Measurements from ENCODE around the gene PLEKHF1. TPM values are rescaled to one million over a fixed set of nuclear protein-coding genes. Genes with fewer than 3 reads are reported as not detected.

PLEKHF1 gene
- polyA plus RNA-seq, 4 donors, result 1.2 to 3.3 (median 1.8) TPM

GRCh38 chr19:29634423-29635130 is 30.7 kb upstream of the PLEKHF1 start:
- DNase-seq (ENCODE audit: low read depth in 4 of 4, low spot score in 3 of 4), result no peak

- DNase-seq (ENCODE audit: low read depth in 4 of 4, low spot score in 3 of 4), result no peak
These were observed 29.3 kb upstream of the PLEKHF1 start for GRCh38 chr19:29635963-29636362.

- no peak for DNase-seq (ENCODE audit: low read depth in 4 of 4, low spot score in 3 of 4)
These were observed 28.5 kb upstream of the PLEKHF1 start for GRCh38 chr19:29636553-29637360.

GRCh38 chr19:29639086-29639485 is 26.2 kb upstream of the PLEKHF1 start:
- no peak for DNase-seq (ENCODE audit: low read depth in 4 of 4, low spot score in 3 of 4)

GRCh38 chr19:29640231-29640630 is 25.0 kb upstream of the PLEKHF1 start:
- no peak for DNase-seq (ENCODE audit: low read depth in 4 of 4, low spot score in 3 of 4)

GRCh38 chr19:29641597-29641996 is 23.7 kb upstream of the PLEKHF1 start:
- DNase-seq (ENCODE audit: low read depth in 4 of 4, low spot score in 3 of 4), result no peak

GRCh38 chr19:29643361-29643935 is 21.8 kb upstream of the PLEKHF1 start:
- no peak for DNase-seq (ENCODE audit: low read depth in 4 of 4, low spot score in 3 of 4)

- no peak for DNase-seq (ENCODE audit: low read depth in 4 of 4, low spot score in 3 of 4)
These were observed 21.1 kb upstream of the PLEKHF1 start for GRCh38 chr19:29644210-29644609.

GRCh38 chr19:29645491-29645867 is 19.8 kb upstream of the PLEKHF1 start:
- DNase-seq (ENCODE audit: low read depth in 4 of 4, low spot score in 3 of 4), result no peak

- no peak for DNase-seq (ENCODE audit: low read depth in 4 of 4, low spot score in 3 of 4)
These were observed 19.4 kb upstream of the PLEKHF1 start for GRCh38 chr19:29645911-29646310.

- DNase-seq (ENCODE audit: low read depth in 4 of 4, low spot score in 3 of 4), result no peak
These were observed 14.4 kb upstream of the PLEKHF1 start for GRCh38 chr19:29650772-29651387.

GRCh38 chr19:29651622-29652394 is 13.5 kb upstream of the PLEKHF1 start:
- DNase-seq (ENCODE audit: low read depth in 4 of 4, low spot score in 3 of 4), result no peak

GRCh38 chr19:29653398-29653797 is 11.9 kb upstream of the PLEKHF1 start:
- no peak for DNase-seq (ENCODE audit: low read depth in 4 of 4, low spot score in 3 of 4)

GRCh38 chr19:29655648-29656335 is 9.5 kb upstream of the PLEKHF1 start:
- no peak for DNase-seq (ENCODE audit: low read depth in 4 of 4, low spot score in 3 of 4)

- no peak for DNase-seq (ENCODE audit: low read depth in 4 of 4, low spot score in 3 of 4)
These were observed 6.9 kb upstream of the PLEKHF1 start for GRCh38 chr19:29658221-29658991.

- DNase-seq (ENCODE audit: low read depth in 4 of 4, low spot score in 3 of 4), result no peak
These were observed 4.4 kb upstream of the PLEKHF1 start for GRCh38 chr19:29660835-29661234.

- no peak for DNase-seq (ENCODE audit: low read depth in 4 of 4, low spot score in 3 of 4)
These were observed 3.0 kb upstream of the PLEKHF1 start for GRCh38 chr19:29662278-29662603.

GRCh38 chr19:29662604-29663404 is 2.5 kb upstream of the PLEKHF1 start:
- no peak for DNase-seq (ENCODE audit: low read depth in 4 of 4, low spot score in 3 of 4)

Measured in left renal pelvis (tissue), 4 donors.